Adrenal gland (tissue), 12 donors: Measurements from ENCODE around the gene OSCAR. TPM values are rescaled to one million over a fixed set of nuclear protein-coding genes. Genes with fewer than 3 reads are reported as not detected.

Experiments used
- DNase-seq, 7 donors: peaks; one replicate each; pipeline ENCODE4 v3.0.0-alpha.2; 2019 to 2020
- H3K27ac ChIP-seq, 5 donors: fragments of 200-600 bp; sonication (generic) in 4 of 5; 1 replicate in 3 of 5; 2 replicates in 2 of 5; pipeline versions ENCODE4 v1.5.1 to v1.8.0; 2016 to 2020; ENCODE audit warnings: mild to moderate bottlenecking in 1 of 5
- H3K27me3 ChIP-seq: fragments of 200-600 bp; 2 replicates; pipeline ENCODE4 v1.8.0; 2021
- H3K36me3 ChIP-seq, 2 donors: fragments of 200-600 bp; replicated peaks in 1 of 2; 1 replicate in 1 of 2; 2 replicates in 1 of 2; pipeline versions ENCODE4 v1.5.1 to v1.8.0; 2018 to 2022
- H3K4me1 ChIP-seq, 2 donors: fragments of 200-600 bp; replicated peaks in 1 of 2; 1 replicate in 1 of 2; 2 replicates in 1 of 2; pipeline versions ENCODE4 v1.5.1 to v1.8.0; 2018 to 2021
- H3K4me3 ChIP-seq, 4 donors: fragments of 200-600 bp; sonication (generic) in 3 of 4; one replicate each; pipeline ENCODE4 v1.5.1; 2016 to 2018
- H3K9me3 ChIP-seq, 3 donors: fragments of 200-600 bp; sonication (generic) in 1 of 3; replicated peaks in 1 of 3; 1 replicate in 2 of 3; 2 replicates in 1 of 3; pipeline versions ENCODE4 v1.5.1 to v1.8.0; 2016 to 2021
- POLR2A ChIP-seq, 2 donors: fragments of 450-650 bp; IDR thresholded peaks; one replicate each; pipeline ENCODE4 v1.6.1; 2017; ENCODE audit warnings: antibody characterized with exemption in 2 of 2, mild to moderate bottlenecking in 2 of 2, moderate library complexity in 1 of 2
- WGBS, 4 donors: extraction: QIAGEN DNeasy Blood & Tissue Kit in 2 of 4; methylation state at CpG; one replicate each; pipeline versions ENCODE4 v1.1.5 to v1.1.7; 2013 to 2017; 5-methylcytosine and 5-hydroxymethylcytosine counted together
- intact Hi-C, 2 donors: fragments of 100-400 bp; cut with DNase I; formaldehyde crosslinking; loops; one replicate each; pipeline versions ENCODE4 v1.14.1 to v1.15.0; 2022 to 2023
- polyA plus RNA-seq, 3 donors: library from polyadenylated mRNA; stranded (reverse); fragments of 200-250 nt in 2 of 3; fragments of 350-450 nt in 1 of 3; fragmentation: Illumina TruSeq in 1 of 3; extraction: RNeasy Lipid Tissue Mini Kit (QIAGEN cat#74804) in 1 of 3; gene quantifications; one replicate each; pipeline ENCODE4 v1.2.3, GENCODE V29; 2013 to 2014
- total RNA-seq, 9 donors: library from RNA; depleted of rRNA in 4 of 9; stranded (reverse); fragments of >200 nt in 4 of 9; fragments of 120-200 nt in 1 of 9; fragmentation: NEBNext Ultra II Directional in 1 of 9; extraction: Animal tissue kit (Norgen Biotek cat#: 25700) in 1 of 9; gene quantifications; one replicate each; pipeline versions ENCODE4 v1.1.0 to v1.2.4, GENCODE V29; 2013 to 2023
- TF ChIP-seq, protein P1 (sequence below), 6 experiments: fragments of 450-650 bp in 4 of 6; fragments of 200-600 bp in 2 of 6; sonication (generic) in 1 of 6; IDR thresholded peaks; 1 replicate in 5 of 6; 2 replicates in 1 of 6; pipeline versions ENCODE4 v1.5.1 to v1.8.0; 2016 to 2021; ENCODE audit warnings: antibody characterized with exemption in 6 of 6, mild to moderate bottlenecking in 2 of 6, moderate library complexity in 1 of 6
- donor health status: healthy with polysubstance abuse.
- donor health status: Bipolar disorder and iron deficiency.
- donor health status: DM: yes; HTN: yes; CAD: no.
- donor health status: DM: no; HTN: no; CAD: no.
- donor health status: DM: no; HTN: no; CAD: no.
- donor health status: DM: yes; HTN: yes; CAD: no.

OSCAR gene
- total and polyA plus RNA-seq, 12 donors, result 0.11 to 6.6 (median 2.4) TPM; not detected in 1

DNA sequence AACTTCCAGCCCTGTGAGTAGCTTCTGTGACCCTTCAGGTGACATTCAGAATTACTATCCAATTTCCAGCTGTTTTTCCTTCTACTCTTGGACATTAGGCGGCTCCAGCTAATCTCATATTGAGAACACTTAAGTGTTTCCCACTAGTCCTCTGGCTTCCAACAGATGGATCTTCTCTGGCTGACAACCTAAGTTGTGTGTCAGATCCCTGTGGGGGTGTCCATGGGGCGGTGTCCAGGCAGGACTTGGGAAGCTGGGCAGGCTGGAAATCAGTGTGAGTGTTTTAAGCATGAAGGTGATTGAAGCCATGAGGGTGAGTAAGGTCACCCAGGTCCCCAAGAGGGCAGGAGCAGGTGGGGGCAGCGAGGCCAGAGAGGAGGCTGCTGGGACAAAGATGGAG, 47.1 kb upstream of the OSCAR start:
- WGBS, 4 donors, result 67 to 93% (median 77%) methylated on average over 3 of the region's 3 CpGs
- no peak for TF ChIP-seq POLR2A (IDR thresholded peaks at IDR 0.05)
- TF ChIP-seq, protein P1, sequence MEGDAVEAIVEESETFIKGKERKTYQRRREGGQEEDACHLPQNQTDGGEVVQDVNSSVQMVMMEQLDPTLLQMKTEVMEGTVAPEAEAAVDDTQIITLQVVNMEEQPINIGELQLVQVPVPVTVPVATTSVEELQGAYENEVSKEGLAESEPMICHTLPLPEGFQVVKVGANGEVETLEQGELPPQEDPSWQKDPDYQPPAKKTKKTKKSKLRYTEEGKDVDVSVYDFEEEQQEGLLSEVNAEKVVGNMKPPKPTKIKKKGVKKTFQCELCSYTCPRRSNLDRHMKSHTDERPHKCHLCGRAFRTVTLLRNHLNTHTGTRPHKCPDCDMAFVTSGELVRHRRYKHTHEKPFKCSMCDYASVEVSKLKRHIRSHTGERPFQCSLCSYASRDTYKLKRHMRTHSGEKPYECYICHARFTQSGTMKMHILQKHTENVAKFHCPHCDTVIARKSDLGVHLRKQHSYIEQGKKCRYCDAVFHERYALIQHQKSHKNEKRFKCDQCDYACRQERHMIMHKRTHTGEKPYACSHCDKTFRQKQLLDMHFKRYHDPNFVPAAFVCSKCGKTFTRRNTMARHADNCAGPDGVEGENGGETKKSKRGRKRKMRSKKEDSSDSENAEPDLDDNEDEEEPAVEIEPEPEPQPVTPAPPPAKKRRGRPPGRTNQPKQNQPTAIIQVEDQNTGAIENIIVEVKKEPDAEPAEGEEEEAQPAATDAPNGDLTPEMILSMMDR (IDR thresholded peaks at IDR 0.05), result no peak
- Histone ChIP-seq H3K27ac (peak overlapping the region in 1 of 5 donors; percentile 49), H3K27me3 (no peaks in the 10 kb centered on the region), H3K4me3 (no peak overlapping the region), H3K4me1 (no peaks in the 10 kb centered on the region), H3K9me3 (no peaks in the 10 kb centered on the region), H3K36me3 (peaks cover 0 to 100% of the 10 kb centered on the region in 2 donors)
- no peak for DNase-seq
- intact Hi-C loops, result no loop called here

DNA sequence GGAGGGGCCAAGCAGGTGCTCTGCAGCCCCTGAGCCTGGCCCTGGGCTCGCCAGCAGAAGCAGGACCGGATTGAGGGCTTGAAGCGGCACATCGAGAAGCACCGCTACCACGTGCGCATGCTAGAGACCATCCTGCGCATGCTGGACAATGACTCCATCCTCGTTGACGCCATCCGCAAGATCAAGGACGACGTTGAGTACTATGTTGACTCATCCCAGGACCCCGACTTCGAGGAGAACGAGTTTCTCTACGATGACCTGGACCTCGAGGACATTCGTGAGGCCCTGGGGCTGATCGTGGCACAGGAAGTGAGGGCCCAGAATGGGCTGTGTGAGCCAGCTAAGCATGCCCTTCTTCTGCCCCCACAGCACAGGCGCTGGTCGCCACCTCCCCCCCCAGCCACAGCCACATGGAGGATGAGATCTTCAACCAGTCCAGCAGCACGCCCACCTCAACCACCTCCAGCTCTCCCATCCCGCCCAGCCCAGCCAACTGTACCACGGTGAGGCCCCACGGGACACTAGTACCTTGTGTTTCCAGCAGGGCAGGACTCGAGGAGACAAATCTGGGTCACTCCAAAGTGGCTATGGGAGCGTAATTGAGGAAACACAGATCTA, 45.0 kb upstream of the OSCAR start:
- H3K4me1 ChIP-seq, result peaks cover 0 to 6% of the 10 kb centered on the region in 2 donors
- H3K36me3 ChIP-seq, result peaks cover 0 to 83% of the 10 kb centered on the region in 2 donors
- no peak for TF ChIP-seq POLR2A (IDR thresholded peaks at IDR 0.05)
- TF ChIP-seq, protein P1 (IDR thresholded peaks at IDR 0.05), result no peak
- peak overlapping the region in 2 of 5 donors; percentile 44 to 66 for H3K27ac ChIP-seq
- DNase-seq, result peak in 3 of 7 donors; percentile 59 to 73 (median 64)
- H3K9me3 ChIP-seq, result no peaks in the 10 kb centered on the region
- WGBS, 4 donors, result 69 to 80% (median 73%) methylated on average over 19 to 28 of the region's 28 CpGs
- intact Hi-C loops, result no loop called here
- no peaks in the 10 kb centered on the region for H3K27me3 ChIP-seq
- H3K4me3 ChIP-seq, result no peak overlapping the region

DNA sequence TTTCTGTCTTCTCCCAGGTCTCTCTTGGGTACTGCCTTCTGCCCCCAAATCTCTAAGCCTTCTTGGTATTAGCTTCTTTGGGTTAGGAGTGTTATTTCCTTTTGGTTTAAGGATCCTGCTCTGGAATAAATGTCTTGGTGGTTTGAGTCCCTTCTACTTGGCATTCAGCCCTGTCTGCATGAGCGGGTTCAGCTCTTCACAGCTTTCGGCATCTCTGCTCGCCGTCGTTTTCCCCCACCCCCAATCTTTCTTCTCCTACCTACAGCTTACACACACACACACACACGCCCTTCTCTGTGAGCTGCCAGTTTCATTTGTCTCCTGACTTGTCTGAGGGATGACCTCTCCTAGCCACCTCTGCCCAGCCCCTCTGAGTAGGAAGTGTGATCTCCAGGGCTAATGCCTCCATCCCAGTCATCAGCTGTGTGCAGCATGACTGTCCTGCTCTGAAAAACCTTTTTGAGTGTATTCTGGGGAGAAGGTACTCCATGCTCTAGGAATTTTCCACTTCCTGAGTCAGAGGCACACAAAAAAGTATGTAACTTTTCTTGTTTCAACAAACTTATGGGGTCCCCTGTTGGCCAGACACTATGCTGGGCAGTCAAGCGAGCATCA, 41.7 kb upstream of the OSCAR start:
- no peaks in the 10 kb centered on the region for H3K9me3 ChIP-seq
- no peak overlapping the region for H3K27ac ChIP-seq
- TF ChIP-seq, protein P1 (IDR thresholded peaks at IDR 0.05), result no peak
- no peak for TF ChIP-seq POLR2A (IDR thresholded peaks at IDR 0.05)
- peaks cover 10 to 28% of the 10 kb centered on the region in 2 donors for H3K4me1 ChIP-seq
- no peaks in the 10 kb centered on the region for H3K27me3 ChIP-seq
- H3K4me3 ChIP-seq, result no peak overlapping the region
- no peak for DNase-seq
- WGBS, 4 donors, result 83 to 92% (median 85%) methylated on average over 7 of the region's 7 CpGs
- peaks cover 0 to 49% of the 10 kb centered on the region in 2 donors for H3K36me3 ChIP-seq
- intact Hi-C loops, result no loop called here

DNA sequence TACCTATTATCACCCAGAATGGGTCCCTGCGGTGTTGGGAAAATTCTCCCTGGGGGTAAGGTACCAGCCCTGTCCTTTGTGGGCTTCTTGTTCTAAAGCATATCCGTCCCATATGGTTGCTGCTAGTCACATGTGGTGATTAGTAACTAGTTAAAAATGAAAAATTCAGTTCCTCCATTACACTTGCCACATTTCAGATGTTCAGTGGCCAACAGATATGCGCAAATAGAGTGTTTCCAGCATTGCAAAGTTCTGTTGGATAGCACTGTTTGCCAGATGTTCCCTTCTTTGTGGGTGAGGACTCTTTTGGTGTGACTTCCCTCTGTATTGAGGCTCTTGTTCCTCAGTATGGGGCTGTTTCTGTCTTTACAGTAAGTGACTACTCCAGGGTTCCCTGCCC, 40.8 kb upstream of the OSCAR start:
- 90 to 95% (median 95%) methylated on average over 3 of the region's 3 CpGs for WGBS, 4 donors

More for the DNA sequence above, 40.8 kb upstream of the OSCAR start:
- H3K36me3 ChIP-seq, result peaks cover 0 to 40% of the 10 kb centered on the region in 2 donors
- intact Hi-C loops, result no loop called here
- TF ChIP-seq, protein P1 (IDR thresholded peaks at IDR 0.05), result no peak
- no peak for TF ChIP-seq POLR2A (IDR thresholded peaks at IDR 0.05)
- H3K27me3 ChIP-seq, result no peaks in the 10 kb centered on the region
- no peak overlapping the region for H3K4me3 ChIP-seq
- H3K9me3 ChIP-seq, result no peaks in the 10 kb centered on the region
- H3K4me1 ChIP-seq, result peaks cover 15 to 31% of the 10 kb centered on the region in 2 donors
- DNase-seq, result no peak
- no peak overlapping the region for H3K27ac ChIP-seq
